NCI-H1436 treated with DMSO at 0.1 percent for 48 hours (cell line): Measurements from ENCODE around the gene VASH2.
"Not testable (repeated sequence)": the region's sequence is repeated elsewhere in the genome, so short reads cannot be mapped to it uniquely, and the experiment has no call there.

Experiments
- DNase-seq: peaks from one replicate; lab custom pipeline; 2025; lab: John Stamatoyannopoulos, UW

Gene VASH2

GRCh38 chr1:212957546-212957945, 7.2 kb downstream of the VASH2 start:
- no peak for DNase-seq

- DNase-seq = no peak
Measured at GRCh38 chr1:212958175-212958574, 7.8 kb downstream of the VASH2 start.

GRCh38 chr1:212959266-212960220, 9.2 kb downstream of the VASH2 start:
- no peak for DNase-seq

GRCh38 chr1:212960932-212961331, 10.6 kb downstream of the VASH2 start:
- no peak for DNase-seq

GRCh38 chr1:212962509-212962908, 12.2 kb downstream of the VASH2 start:
- DNase-seq = no peak

GRCh38 chr1:212964102-212964501, 13.8 kb downstream of the VASH2 start:
- DNase-seq = no peak

GRCh38 chr1:212964993-212965392, 14.7 kb downstream of the VASH2 start:
- not testable (repeated sequence) for DNase-seq

- no peak for DNase-seq
Measured at GRCh38 chr1:212966616-212967015, 16.3 kb downstream of the VASH2 start.

- DNase-seq = no peak
Measured at GRCh38 chr1:212967801-212968200, 17.5 kb downstream of the VASH2 start.

GRCh38 chr1:212968368-212968863, 18.1 kb downstream of the VASH2 start:
- no peak for DNase-seq

GRCh38 chr1:212970085-212970484, 19.7 kb downstream of the VASH2 start:
- no peak for DNase-seq

- DNase-seq = no peak
Measured at GRCh38 chr1:212971312-212971711, 21.0 kb downstream of the VASH2 start.

- DNase-seq = no peak
Measured at GRCh38 chr1:212973426-212973825, 23.1 kb downstream of the VASH2 start.

- DNase-seq = no peak
Measured at GRCh38 chr1:212973899-212974298, 23.6 kb downstream of the VASH2 start.

GRCh38 chr1:212974711-212975110, 24.4 kb downstream of the VASH2 start:
- DNase-seq = no peak

GRCh38 chr1:212975111-212975918, 25.0 kb downstream of the VASH2 start:
- no peak for DNase-seq

GRCh38 chr1:212976586-212976985, 26.2 kb downstream of the VASH2 start:
- no peak for DNase-seq

- DNase-seq = no peak
Measured at GRCh38 chr1:212977781-212978645, 27.7 kb downstream of the VASH2 start.

- no peak for DNase-seq
Measured at GRCh38 chr1:212979340-212980122, 29.2 kb downstream of the VASH2 start.

- DNase-seq = no peak
Measured at GRCh38 chr1:212980123-212980785, 29.9 kb downstream of the VASH2 start.
